H9 (cell line): ENCODE measurements around the gene IL3. TPM values are rescaled to one million over a fixed set of nuclear protein-coding genes. Genes with fewer than 3 reads are reported as not detected.

ENCODE experiments used
- DNase-seq: peaks from one replicate; pipeline ENCODE4 v3.0.0-alpha.2; 2017
- H2AFZ ChIP-seq: one replicate; pipeline ENCODE4 v1.6.1; 2013; ENCODE audit warnings: mild to moderate bottlenecking, low read length, control low read depth, moderate library complexity
- H2AK5ac ChIP-seq: 2 replicates; pipeline ENCODE4 v1.6.1; 2013; ENCODE audit warnings: low read length, control low read depth, mixed read lengths; ENCODE audit not compliant: insufficient read length
- H2BK120ac ChIP-seq: one replicate; pipeline ENCODE4 v1.6.1; 2013; ENCODE audit warnings: low read depth, mild to moderate bottlenecking, low read length, control low read depth, inconsistent platforms; ENCODE audit not compliant: poor library complexity, severe bottlenecking
- H2BK12ac ChIP-seq: 2 replicates; pipeline ENCODE4 v1.6.1; 2013; ENCODE audit warnings: low read length, control low read depth, mixed read lengths, low read depth; ENCODE audit not compliant: insufficient read length
- H2BK15ac ChIP-seq: 2 replicates; pipeline ENCODE4 v1.6.1; 2013; ENCODE audit warnings: low read depth, low read length, control low read depth
- H2BK20ac ChIP-seq: one replicate; pipeline ENCODE4 v1.6.1; 2013; ENCODE audit warnings: low read depth, mild to moderate bottlenecking, low read length, control low read depth, inconsistent platforms; ENCODE audit not compliant: poor library complexity, severe bottlenecking
- H2BK5ac ChIP-seq: 2 replicates; pipeline ENCODE4 v1.6.1; 2013; ENCODE audit warnings: low read length, control low read depth, mixed read lengths; ENCODE audit not compliant: insufficient read length
- H3K14ac ChIP-seq: 2 replicates; pipeline ENCODE4 v1.6.1; 2013; ENCODE audit warnings: low read length, control low read depth; ENCODE audit not compliant: insufficient read depth
- H3K18ac ChIP-seq: 2 replicates; pipeline ENCODE4 v1.6.1; 2013; ENCODE audit warnings: low read depth, mild to moderate bottlenecking, mixed read lengths, low read length, control low read depth; ENCODE audit not compliant: insufficient read length
- H3K23ac ChIP-seq: 2 replicates; pipeline ENCODE4 v1.6.1; 2013; ENCODE audit warnings: low read length, control low read depth, mixed read lengths, low read depth; ENCODE audit not compliant: insufficient read length
- H3K23me2 ChIP-seq: 2 replicates; pipeline ENCODE4 v1.6.1; 2013; ENCODE audit warnings: low read depth, mild to moderate bottlenecking, mixed read lengths, low read length, control low read depth; ENCODE audit not compliant: insufficient read length, poor library complexity, severe bottlenecking
- H3K27ac ChIP-seq: 2 replicates; pipeline ENCODE4 v1.5.1; 2013; ENCODE audit warnings: low read length, control low read depth, mixed read lengths, low read depth; ENCODE audit not compliant: insufficient read length
- H3K27me3 ChIP-seq: 2 replicates; pipeline ENCODE4 v1.6.1; 2013; ENCODE audit warnings: low read length, control low read depth, inconsistent platforms; ENCODE audit not compliant: insufficient read depth
- H3K4ac ChIP-seq: 2 replicates; pipeline ENCODE4 v1.6.1; 2013; ENCODE audit warnings: low read depth, mild to moderate bottlenecking, control low read depth, inconsistent platforms, low read length, moderate library complexity
- H3K4me1 ChIP-seq: 2 replicates; pipeline ENCODE4 v1.6.1; 2013; ENCODE audit warnings: low read length, control low read depth, inconsistent platforms; ENCODE audit not compliant: insufficient read depth
- H3K4me2 ChIP-seq: 2 replicates; pipeline ENCODE4 v1.6.1; 2013; ENCODE audit warnings: low read length, control low read depth, mixed read lengths; ENCODE audit not compliant: insufficient read length, insufficient read depth
- H3K56ac ChIP-seq: 2 replicates; pipeline ENCODE4 v1.6.1; 2013; ENCODE audit warnings: low read depth, mild to moderate bottlenecking, mixed read lengths, low read length, control low read depth; ENCODE audit not compliant: insufficient read length
- H3K79me1 ChIP-seq: 2 replicates; pipeline ENCODE4 v1.6.1; 2013; ENCODE audit warnings: low read depth, mild to moderate bottlenecking, moderate library complexity, low read length, control low read depth, inconsistent platforms; ENCODE audit not compliant: insufficient read depth, poor library complexity, severe bottlenecking
- H3K79me2 ChIP-seq: 2 replicates; pipeline ENCODE4 v1.6.1; 2013; ENCODE audit warnings: low read length, control low read depth, inconsistent platforms; ENCODE audit not compliant: insufficient read depth
- H3K9ac ChIP-seq: 2 replicates; pipeline ENCODE4 v1.6.1; 2013; ENCODE audit warnings: low read length, control low read depth, mixed read lengths; ENCODE audit not compliant: insufficient read length; ENCODE audit errors: extremely low read depth
- H3K9me3 ChIP-seq: one replicate; pipeline ENCODE4 v1.6.1; 2013; ENCODE audit warnings: low read depth, low read length, inconsistent platforms; ENCODE audit not compliant: control insufficient read depth
- H3T11ph ChIP-seq: one replicate; pipeline ENCODE4 v1.6.1; 2013; ENCODE audit warnings: mild to moderate bottlenecking, low read length, control low read depth, inconsistent platforms
- H4K20me1 ChIP-seq: one replicate; pipeline ENCODE4 v1.6.1; 2013; ENCODE audit not compliant: control insufficient read depth, insufficient read length, insufficient read depth
- H4K5ac ChIP-seq: 2 replicates; pipeline ENCODE4 v1.6.1; 2013; ENCODE audit warnings: low read depth, mild to moderate bottlenecking, mixed read lengths, low read length, control low read depth; ENCODE audit not compliant: insufficient read length
- H4K8ac ChIP-seq: replicated peaks from 2 replicates; pipeline ENCODE4 v1.6.1; 2013; ENCODE audit warnings: low read length, control low read depth, mixed read lengths, low read depth; ENCODE audit not compliant: insufficient read length
- H4K91ac ChIP-seq: 2 replicates; pipeline ENCODE4 v1.6.1; 2013; ENCODE audit warnings: low read depth, mild to moderate bottlenecking, moderate library complexity, mixed read lengths, low read length, control low read depth; ENCODE audit not compliant: insufficient read length
- H3K27ac Mint-ChIP-seq, 3 experiments: 2 replicates in 2 of 3; 3 replicates in 1 of 3; pipeline ENCODE4 v1.8.0; 2020 to 2021; ENCODE audit warnings: mixed read lengths in 3 of 3, mild to moderate bottlenecking in 1 of 3, moderate library complexity in 1 of 3
- H3K27me3 Mint-ChIP-seq: 2 replicates; pipeline ENCODE4 v1.8.0; 2021; ENCODE audit warnings: low read depth, mild to moderate bottlenecking, moderate library complexity, mixed read lengths
- H3K36me3 Mint-ChIP-seq, 3 experiments: 2 replicates in 2 of 3; 3 replicates in 1 of 3; pipeline ENCODE4 v1.8.0; 2020 to 2021; ENCODE audit warnings: low read depth in 3 of 3, mixed read lengths in 3 of 3; ENCODE audit not compliant: insufficient read depth in 1 of 3
- H3K4me1 Mint-ChIP-seq, 2 experiments: 2 replicates each; pipeline ENCODE4 v1.8.0; 2020; ENCODE audit warnings: mixed read lengths in 2 of 2
- H3K4me3 Mint-ChIP-seq, 2 experiments: 2 replicates in 1 of 2; 3 replicates in 1 of 2; pipeline ENCODE4 v1.8.0; 2020 to 2021; ENCODE audit warnings: mild to moderate bottlenecking in 2 of 2, mixed read lengths in 2 of 2, moderate library complexity in 1 of 2
- H3K9me3 Mint-ChIP-seq, 2 experiments: 2 replicates in 1 of 2; 3 replicates in 1 of 2; pipeline ENCODE4 v1.8.0; 2020; ENCODE audit warnings: mild to moderate bottlenecking in 2 of 2, mixed read lengths in 2 of 2, moderate library complexity in 1 of 2
- CTCF ChIP-seq: fragments of 200-600 bp; sonication (generic); conservative IDR thresholded peaks from 3 replicates; pipeline ENCODE4 v1.8.0; 2021; ENCODE audit warnings: antibody characterized with exemption, mild to moderate bottlenecking
- WGBS: extraction: QIAGEN DNeasy Blood & Tissue Kit; methylation state at CpG from one replicate; pipeline ENCODE4 v1.1.7; 2013; ENCODE audit warnings: missing lambda C conversion rate, low lambda C conversion rate, mixed read lengths; ENCODE audit not compliant: insufficient read length; ENCODE audit errors: extremely low coverage; 5-methylcytosine and 5-hydroxymethylcytosine counted together
- total RNA-seq: library from RNA; stranded (reverse); gene quantifications from 2 replicates; pipeline ENCODE4 v1.2.1, GENCODE V29; 2021

IL3 gene
- total RNA-seq, 1 experiment from 2014 or later: not detected

- Mint-ChIP-seq H3K4me3 (no peak overlapping the region), H3K36me3 (no peaks in the 10 kb centered on the region), H3K9me3 (no peaks in the 10 kb centered on the region), H3K27ac (peak overlapping the region in 1 of 3 experiments; percentile 79; a peak in 3 of 7 replicates), H3K27me3 (peaks cover 3% of the 10 kb centered on the region), H3K4me1 (0 out of 4 replicates have a peak, but pooled peaks cover 0 to 3% of the 10 kb centered on the region in 2 experiments)
- Histone ChIP-seq H3K56ac (no peak overlapping the region), H4K91ac (no peak overlapping the region), H3K23ac (no peak overlapping the region), H2BK15ac (no peak overlapping the region), H2BK5ac (no peak overlapping the region), H3K9me3 (no peaks in the 10 kb centered on the region), H2BK20ac (no peak overlapping the region), H4K8ac (no peak overlapping the region), H2AFZ (no peak overlapping the region), H4K5ac (no peak overlapping the region), H3K14ac (peak overlapping the region; percentile 52; the same call in 1 of the 2 replicates), H3K4ac (no peak overlapping the region), H3K18ac (no peak overlapping the region), H3K27ac (no peak overlapping the region), H3K9ac (no peak overlapping the region), H4K20me1 (no peaks in the 10 kb centered on the region), H3K27me3 (no peaks in the 10 kb centered on the region), H3K4me1 (no peaks in the 10 kb centered on the region), H3K23me2 (no peaks in the 10 kb centered on the region), H3K4me2 (no peak overlapping the region), H3T11ph (no peak overlapping the region), H2BK120ac (no peak overlapping the region), H2BK12ac (no peak overlapping the region), H3K79me2 (no peaks in the 10 kb centered on the region), H3K79me1 (no peaks in the 10 kb centered on the region), H2AK5ac (no peak overlapping the region)
- TF ChIP-seq CTCF: no peak
- DNase-seq: peak; percentile 8
- WGBS: no CpG with 5 or more reads among the region's 10 CpGs
Measured at GRCh38 chr5:132052520-132052919, 7.9 kb upstream of the IL3 start.
